Memory B cell (primary cell): Measurements from ENCODE around the gene WNT3.
"Not testable (repeated sequence)": the region's sequence is repeated elsewhere in the genome, so short reads cannot be mapped to it uniquely, and the experiment has no call there.

Source experiments
- ATAC-seq: fragments of 150-1000 bp; cut with Tn5 transposase; 2 replicates; pipeline ENCODE4 v1.10.0; 2021; ENCODE audit warnings: low read depth, mild to moderate bottlenecking, moderate library complexity
- DNase-seq, 2 donors: peaks; one replicate each; pipeline ENCODE4 v3.0.0; 2022; ENCODE audit warnings: low spot score in 2 of 2
- H3K27ac Mint-ChIP-seq: one replicate; pipeline ENCODE4 v1.8.0; 2022; ENCODE audit warnings: mild to moderate bottlenecking, moderate library complexity, mixed read lengths
- H3K27me3 Mint-ChIP-seq: one replicate; pipeline ENCODE4 v1.8.0; 2022; ENCODE audit warnings: mixed read lengths
- H3K36me3 Mint-ChIP-seq: one replicate; pipeline ENCODE4 v1.8.0; 2022; ENCODE audit warnings: mild to moderate bottlenecking, mixed read lengths
- H3K4me1 Mint-ChIP-seq: one replicate; pipeline ENCODE4 v1.8.0; 2022; ENCODE audit warnings: mixed read lengths
- H3K4me3 Mint-ChIP-seq: one replicate; pipeline ENCODE4 v1.8.0; 2022; ENCODE audit warnings: mild to moderate bottlenecking, moderate library complexity, mixed read lengths
- H3K9me3 Mint-ChIP-seq: one replicate; pipeline ENCODE4 v1.8.0; 2022; ENCODE audit warnings: mixed read lengths

WNT3 gene

DNA sequence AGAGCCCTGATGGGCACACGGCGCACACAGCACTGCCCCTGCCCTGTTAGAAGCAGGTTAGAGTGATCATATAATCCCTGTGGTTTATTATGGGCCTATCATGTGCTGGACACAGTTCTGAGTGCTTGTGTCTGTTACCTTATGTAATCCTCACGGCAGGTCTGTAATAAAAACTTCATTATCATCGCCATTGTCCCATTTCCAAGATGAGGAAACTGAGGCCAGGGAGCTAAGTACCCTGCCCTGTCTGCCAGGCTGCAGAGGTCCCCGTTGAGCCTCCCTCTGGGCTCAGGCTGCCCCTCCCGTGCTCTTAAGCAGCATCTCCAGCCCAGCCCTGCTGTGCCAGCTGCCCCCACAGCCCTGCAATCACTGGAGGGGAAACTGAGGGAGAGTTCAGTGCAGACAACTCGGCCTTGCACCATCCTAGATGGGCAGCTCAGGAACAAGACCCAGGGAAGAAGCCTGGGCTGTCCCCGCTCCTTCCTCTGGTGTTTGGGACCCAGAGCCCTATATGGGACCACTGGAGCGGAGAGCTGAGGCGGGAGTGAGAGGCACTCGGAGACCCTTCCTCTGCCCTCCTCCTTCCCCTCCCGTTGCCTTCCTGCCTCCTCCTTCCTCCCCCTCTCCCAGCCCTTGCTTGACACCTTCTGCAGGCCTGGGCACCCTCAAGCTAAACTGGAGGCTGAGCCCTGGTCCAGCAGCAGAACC is 42.0 kb downstream of the WNT3 start:
- Mint-ChIP-seq H3K36me3 (no peaks in the 10 kb centered on the region), H3K27me3 (peaks cover 3% of the 10 kb centered on the region), H3K4me1 (peaks cover 12% of the 10 kb centered on the region), H3K27ac (no peak overlapping the region), H3K4me3 (no peak overlapping the region), H3K9me3 (no peaks in the 10 kb centered on the region)
- DNase-seq (no peak), ATAC-seq (no peak)

DNA sequence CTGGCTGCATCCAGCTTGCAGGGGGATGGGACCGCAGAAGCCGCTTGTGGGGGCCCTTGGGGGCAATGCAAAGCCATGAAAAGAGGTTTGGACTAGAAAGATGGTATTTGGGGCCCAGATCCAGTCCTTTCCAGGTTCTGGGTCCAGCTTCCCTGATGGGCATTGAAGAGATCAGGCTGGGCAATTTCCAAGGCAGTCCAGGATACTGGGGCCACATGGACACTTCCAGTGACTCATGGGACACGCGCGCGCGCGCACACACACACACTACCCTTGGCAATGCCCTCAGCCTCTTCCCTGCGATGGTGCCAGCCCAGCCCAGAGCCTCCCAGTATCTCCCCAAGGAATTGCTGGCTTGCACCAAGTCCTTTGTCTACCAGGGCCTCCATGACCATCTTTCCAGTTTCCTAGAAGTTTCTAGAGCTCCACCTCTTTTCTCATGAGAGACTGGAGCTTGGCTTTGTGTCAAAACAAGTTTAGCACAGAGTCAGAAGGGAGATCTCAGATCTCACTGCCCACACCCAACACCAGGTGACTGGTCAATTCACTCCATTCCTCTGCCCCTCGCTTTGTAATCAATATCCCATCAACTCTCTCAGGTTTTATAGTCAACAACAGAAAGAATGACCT is 44.3 kb downstream of the WNT3 start:
- Mint-ChIP-seq H3K4me1 (peaks cover 18% of the 10 kb centered on the region), H3K4me3 (no peak overlapping the region), H3K36me3 (no peaks in the 10 kb centered on the region), H3K27ac (no peak overlapping the region), H3K27me3 (peaks cover 3% of the 10 kb centered on the region), H3K9me3 (no peaks in the 10 kb centered on the region)
- no peak for DNase-seq
- no peak for ATAC-seq

DNA sequence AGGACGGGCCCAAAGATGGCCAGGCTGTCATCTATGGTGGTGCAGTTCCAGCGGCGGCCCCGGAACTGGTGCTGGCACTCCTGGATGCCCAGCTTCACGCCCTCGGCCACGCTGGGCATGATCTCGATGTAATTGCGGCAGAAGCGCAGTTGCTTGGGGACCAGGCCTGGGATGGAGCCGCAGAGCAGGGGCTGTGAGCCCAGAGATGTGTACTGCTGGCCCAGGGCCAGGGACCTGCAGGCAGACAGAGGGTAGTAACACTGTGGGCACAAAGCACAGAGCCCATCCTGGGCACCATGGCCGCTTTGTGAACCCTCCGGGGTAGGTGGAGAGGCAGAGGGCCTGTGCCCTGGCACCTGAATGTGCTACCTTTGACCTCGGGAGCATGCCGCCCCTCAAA is 44.8 kb downstream of the WNT3 start:
- H3K9me3 Mint-ChIP-seq: no peaks in the 10 kb centered on the region
- peaks cover 3% of the 10 kb centered on the region for H3K27me3 Mint-ChIP-seq
- H3K4me3 Mint-ChIP-seq: no peak overlapping the region
- DNase-seq (no peak), ATAC-seq (no peak)
- no peaks in the 10 kb centered on the region for H3K36me3 Mint-ChIP-seq
- H3K27ac Mint-ChIP-seq: no peak overlapping the region
- H3K4me1 Mint-ChIP-seq: peaks cover 18% of the 10 kb centered on the region

DNA sequence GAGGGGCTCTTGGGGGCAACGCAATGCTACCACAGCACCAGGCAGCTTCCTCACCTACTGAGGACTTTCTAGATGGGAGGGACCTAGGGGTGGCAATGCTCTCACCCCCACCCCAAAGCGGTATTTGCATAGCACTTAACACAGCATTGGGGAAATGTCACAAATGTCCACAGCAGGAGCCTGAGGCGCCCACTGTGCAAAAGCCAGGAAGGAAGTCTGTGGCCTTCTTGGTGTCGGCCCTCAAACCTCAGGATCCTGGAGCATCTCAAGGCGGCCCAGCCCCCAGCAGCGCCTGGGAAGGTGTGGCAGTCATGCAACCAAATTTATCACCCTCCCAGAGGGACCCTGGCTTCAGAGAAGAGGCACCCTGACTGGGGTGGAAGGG is 45.3 kb downstream of the WNT3 start:
- DNase-seq: no peak

DNA sequence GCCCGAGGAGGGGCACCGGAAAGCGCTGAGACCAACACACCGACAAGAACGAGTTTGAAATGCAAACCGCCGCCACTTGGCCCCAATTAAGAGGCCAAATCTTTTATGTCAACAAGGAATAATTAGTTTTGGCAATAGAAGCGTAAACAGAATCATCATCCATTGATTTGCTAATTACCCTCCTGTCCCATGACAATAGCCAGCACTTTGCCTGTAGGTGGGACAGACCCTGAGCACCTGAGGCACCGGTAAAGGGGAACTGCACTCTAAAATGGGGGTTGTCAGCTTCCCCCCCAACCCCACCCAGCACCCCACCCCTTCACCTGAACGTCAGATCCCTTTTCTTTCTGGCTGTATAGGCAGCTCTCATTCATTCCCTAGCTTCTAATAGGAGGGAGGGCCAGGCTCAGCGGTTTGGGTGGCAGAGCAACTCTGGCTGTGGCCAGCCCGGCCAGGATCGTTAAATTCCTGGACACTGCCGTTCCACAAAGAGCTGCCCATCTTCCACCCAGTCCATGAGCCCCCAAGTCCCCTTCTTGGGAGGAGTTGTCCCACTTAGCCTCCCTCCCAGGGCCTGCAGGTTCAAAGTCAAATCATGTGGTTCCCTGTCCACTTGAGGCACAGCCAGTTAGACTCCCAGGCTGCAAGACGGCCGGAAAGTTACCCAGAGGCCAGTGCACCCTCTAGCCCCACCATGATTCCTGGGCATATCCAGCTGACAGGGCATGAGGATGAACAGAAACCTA is 45.8 kb downstream of the WNT3 start:
- Mint-ChIP-seq H3K27me3 (peaks cover 3% of the 10 kb centered on the region), H3K4me3 (peak overlapping the region; percentile 79), H3K27ac (no peak overlapping the region), H3K4me1 (peaks cover 18% of the 10 kb centered on the region), H3K9me3 (no peaks in the 10 kb centered on the region), H3K36me3 (no peaks in the 10 kb centered on the region)
- ATAC-seq: no peak
- no peak for DNase-seq

More for the DNA sequence above, 45.3 kb downstream of the WNT3 start:
- Mint-ChIP-seq H3K9me3 (no peaks in the 10 kb centered on the region), H3K36me3 (no peaks in the 10 kb centered on the region), H3K4me1 (peaks cover 18% of the 10 kb centered on the region), H3K27ac (no peak overlapping the region), H3K27me3 (peaks cover 3% of the 10 kb centered on the region), H3K4me3 (peak overlapping the region; percentile 64)
- peak; percentile 37 for ATAC-seq

DNA sequence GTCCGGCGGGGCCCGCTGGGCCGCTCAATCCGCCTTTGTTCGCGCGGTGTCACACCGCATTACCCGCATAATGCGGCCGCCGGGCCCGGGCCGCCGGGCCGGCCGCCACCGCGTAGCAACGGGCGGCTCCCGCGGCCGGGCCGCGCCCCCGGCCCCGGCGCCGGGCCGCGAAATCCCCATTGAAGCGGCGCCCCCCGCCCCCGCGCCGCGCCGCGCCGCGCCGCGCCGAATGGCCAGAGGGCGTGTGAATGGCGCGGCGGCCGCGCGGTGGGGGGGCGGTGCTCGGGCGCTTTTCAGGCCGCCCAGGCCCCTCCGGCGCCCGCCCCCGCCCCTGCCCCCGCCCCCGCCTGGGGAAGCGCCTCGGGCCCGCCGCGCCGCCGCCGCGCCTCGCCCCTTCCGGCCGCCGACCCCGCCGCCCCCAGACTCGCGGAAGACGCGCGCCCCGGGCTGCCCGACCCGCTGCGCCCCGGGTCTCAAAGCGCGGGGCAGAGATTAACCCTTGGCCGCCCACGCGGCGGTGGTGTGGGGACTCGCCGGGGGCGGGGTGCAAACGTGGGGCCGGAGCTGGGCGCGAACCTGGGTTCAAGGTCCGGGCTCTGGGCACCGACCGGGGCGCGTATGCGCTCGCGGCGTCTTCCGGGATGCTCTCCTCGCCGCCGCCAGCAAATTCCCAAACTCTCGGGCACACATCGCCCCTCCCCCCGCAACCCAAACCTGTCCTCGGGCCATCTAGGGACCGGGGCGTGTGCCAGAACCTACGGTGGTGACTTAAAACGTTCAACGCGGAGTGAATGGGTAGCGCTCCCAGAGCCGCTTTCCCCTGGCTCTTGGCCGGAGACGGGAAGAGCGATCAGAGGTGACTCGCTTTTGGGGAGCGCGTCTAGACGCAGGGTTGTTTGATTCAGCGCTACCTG is 46.7 kb downstream of the WNT3 start:
- no peak for DNase-seq
- ATAC-seq: peak; percentile 54
- peak overlapping the region; percentile 79 for H3K4me3 Mint-ChIP-seq

DNA sequence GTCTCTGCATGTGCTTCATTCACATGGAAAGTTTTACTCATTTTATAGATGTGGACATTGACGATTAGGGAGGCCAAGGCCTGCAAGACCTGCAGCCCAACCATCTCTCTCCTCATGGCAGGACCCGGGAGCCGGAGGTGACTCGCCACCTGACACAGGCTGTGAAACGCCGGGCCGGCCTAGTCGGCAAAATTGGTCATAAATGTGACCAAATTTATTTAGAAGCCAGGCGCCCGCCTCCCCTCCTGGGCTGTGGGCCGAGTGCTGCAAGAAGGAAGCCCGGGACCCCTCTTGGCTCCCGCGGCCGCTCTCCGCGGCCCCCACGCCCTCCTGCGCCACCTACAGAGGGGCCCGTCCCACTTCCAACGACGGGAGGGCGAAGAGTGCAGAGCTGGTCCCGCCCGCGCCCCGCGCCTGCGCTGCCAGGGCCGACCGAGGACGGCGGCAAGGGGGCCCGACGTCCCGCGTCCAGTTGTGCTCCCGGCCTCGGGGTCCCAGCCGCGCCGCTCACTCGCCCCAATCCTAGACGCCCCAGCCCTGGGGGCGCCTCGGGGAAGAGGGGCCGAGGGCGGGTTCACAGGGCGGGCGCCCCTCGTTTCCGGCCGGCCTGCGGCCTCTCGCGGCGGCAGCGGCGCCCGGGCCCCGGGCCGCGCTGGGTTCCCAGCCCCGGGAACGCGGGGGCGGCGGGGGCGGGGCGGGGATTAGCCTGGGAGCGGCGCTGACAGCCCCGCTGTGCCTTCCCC is 47.5 kb downstream of the WNT3 start:
- Mint-ChIP-seq H3K36me3 (no peaks in the 10 kb centered on the region), H3K27ac (no peak overlapping the region)
- ATAC-seq: peak; percentile 59

More for the DNA sequence above, 46.7 kb downstream of the WNT3 start:
- no peaks in the 10 kb centered on the region for H3K9me3 Mint-ChIP-seq
- H3K27ac Mint-ChIP-seq: no peak overlapping the region
- peaks cover 15% of the 10 kb centered on the region for H3K4me1 Mint-ChIP-seq
- H3K36me3 Mint-ChIP-seq: no peaks in the 10 kb centered on the region
- H3K27me3 Mint-ChIP-seq: peaks cover under 1% of the 10 kb centered on the region

DNA sequence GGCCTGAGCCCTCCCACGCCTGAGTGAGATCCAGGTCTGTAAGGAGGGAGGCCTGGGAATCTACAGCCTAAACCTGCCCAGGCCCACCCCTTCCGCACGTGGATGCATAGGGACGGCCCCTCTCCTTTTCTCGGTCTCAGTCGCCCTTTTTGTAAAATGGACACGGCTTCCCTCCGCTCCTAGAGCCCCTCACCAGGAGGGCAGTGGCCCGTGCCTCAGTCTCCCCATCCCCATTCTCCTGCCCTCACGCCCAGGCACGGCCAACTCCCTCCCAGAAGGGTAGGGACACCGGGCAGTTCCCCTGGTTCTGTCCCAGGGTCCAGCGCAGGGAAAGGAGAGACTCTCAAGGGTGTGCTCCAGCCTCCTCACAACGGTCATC is 48.1 kb downstream of the WNT3 start:
- Mint-ChIP-seq H3K4me3 (peak overlapping the region; percentile 70), H3K27ac (no peak overlapping the region), H3K27me3 (no peaks in the 10 kb centered on the region), H3K4me1 (peaks cover 14% of the 10 kb centered on the region), H3K36me3 (no peaks in the 10 kb centered on the region), H3K9me3 (no peaks in the 10 kb centered on the region)
- DNase-seq (no peak), ATAC-seq (no peak)

More for the DNA sequence above, 47.5 kb downstream of the WNT3 start:
- DNase-seq: peak; percentile 33 to 54
- H3K4me1 Mint-ChIP-seq: peaks cover 14% of the 10 kb centered on the region
- H3K4me3 Mint-ChIP-seq: peak overlapping the region; percentile 70
- no peaks in the 10 kb centered on the region for H3K27me3 Mint-ChIP-seq
- H3K9me3 Mint-ChIP-seq: no peaks in the 10 kb centered on the region

DNA sequence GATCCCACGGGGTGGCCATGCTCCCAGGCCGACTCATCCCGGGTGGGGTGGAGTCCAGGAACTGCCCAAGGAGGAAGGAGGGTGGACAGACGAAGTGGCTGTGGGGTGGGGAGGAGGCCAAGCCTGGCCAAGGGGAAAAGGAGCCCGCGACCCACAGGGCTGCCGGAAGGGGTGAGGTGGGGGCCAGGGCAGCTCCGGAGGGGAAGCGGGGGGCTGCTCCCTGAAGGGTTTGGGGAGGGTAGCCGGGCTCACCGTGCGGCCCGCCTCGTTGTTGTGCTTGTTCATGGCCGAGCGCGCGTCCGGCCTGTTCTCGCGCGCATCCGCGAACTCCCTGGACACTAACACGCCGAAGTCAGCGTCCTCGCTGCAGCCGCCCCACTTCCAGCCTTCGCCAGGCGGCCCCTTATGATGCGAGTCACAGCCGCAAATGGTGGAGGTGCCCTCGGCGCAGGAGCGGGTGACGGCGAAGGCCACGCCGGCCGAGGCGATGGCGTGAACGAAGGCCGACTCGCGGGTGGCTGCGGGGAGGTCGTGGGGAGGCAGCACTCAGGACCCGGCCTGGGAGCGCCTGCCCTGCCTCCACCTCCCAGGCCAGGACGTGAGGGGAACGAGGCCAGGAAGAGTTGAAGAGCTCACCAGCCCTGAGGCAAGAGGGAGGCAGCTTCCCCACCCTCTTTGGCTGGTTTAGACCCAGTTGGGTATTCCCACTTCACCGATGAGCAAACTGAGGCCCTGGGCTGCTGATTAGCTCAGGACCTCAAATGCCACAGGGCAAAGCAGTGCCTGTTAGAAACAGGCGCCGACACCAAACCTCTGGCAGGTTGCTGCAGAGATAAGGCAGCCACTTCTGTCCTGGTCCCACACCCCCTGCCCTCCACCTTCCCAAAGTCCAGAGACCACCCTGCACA is 48.7 kb downstream of the WNT3 start:
- Mint-ChIP-seq H3K36me3 (no peaks in the 10 kb centered on the region), H3K4me1 (peaks cover 14% of the 10 kb centered on the region), H3K27me3 (no peaks in the 10 kb centered on the region), H3K9me3 (no peaks in the 10 kb centered on the region), H3K4me3 (peak overlapping the region; percentile 73), H3K27ac (no peak overlapping the region)
- no peak for ATAC-seq
- no peak for DNase-seq

DNA sequence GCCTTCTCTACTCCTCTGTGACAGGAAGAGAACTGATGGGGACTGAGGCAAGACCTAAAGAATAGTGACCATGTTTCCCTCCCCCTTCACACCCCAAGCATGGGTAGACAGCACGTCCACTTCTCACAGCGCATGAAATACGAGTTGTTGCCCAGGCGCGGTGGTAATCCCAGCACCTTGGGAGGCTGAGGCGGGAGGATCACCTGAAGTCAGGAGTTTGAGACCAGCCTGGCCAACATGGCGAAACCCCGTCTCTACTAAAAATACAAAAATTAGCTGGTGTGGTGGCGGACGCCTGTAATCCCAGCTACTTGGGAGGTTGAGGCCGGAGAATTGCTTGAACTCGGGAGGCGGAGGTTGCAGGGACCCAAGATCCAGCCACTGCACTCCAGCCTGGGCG is 49.6 kb downstream of the WNT3 start:
- H3K4me3 Mint-ChIP-seq, ATAC-seq, H3K36me3 Mint-ChIP-seq, H3K27ac Mint-ChIP-seq, DNase-seq, H3K9me3 Mint-ChIP-seq, H3K27me3 Mint-ChIP-seq: not testable (repeated sequence)
- H3K4me1 Mint-ChIP-seq: peaks cover 11% of the 10 kb centered on the region

DNA sequence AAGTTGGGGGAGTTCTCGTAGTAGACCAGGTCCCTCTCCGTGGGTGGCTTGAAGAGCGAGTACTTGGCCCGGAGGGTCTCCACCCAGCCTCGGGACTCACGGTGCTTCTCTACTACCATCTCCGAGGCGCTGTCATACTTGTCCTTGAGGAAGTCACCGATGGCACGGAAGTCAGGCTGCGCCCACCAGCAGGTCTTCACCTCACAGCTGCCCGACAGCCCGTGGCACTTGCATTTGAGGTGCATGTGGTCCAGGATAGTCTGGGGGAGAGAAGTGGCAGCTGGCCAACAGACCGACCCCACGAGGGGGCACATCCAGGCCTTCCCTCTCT is 50.0 kb downstream of the WNT3 start:
- H3K36me3 Mint-ChIP-seq: no peaks in the 10 kb centered on the region
- H3K9me3 Mint-ChIP-seq: no peaks in the 10 kb centered on the region
- peaks cover 11% of the 10 kb centered on the region for H3K4me1 Mint-ChIP-seq
- H3K27me3 Mint-ChIP-seq: no peaks in the 10 kb centered on the region
- no peak overlapping the region for H3K27ac Mint-ChIP-seq
- no peak overlapping the region for H3K4me3 Mint-ChIP-seq
- ATAC-seq: no peak
- no peak for DNase-seq

DNA sequence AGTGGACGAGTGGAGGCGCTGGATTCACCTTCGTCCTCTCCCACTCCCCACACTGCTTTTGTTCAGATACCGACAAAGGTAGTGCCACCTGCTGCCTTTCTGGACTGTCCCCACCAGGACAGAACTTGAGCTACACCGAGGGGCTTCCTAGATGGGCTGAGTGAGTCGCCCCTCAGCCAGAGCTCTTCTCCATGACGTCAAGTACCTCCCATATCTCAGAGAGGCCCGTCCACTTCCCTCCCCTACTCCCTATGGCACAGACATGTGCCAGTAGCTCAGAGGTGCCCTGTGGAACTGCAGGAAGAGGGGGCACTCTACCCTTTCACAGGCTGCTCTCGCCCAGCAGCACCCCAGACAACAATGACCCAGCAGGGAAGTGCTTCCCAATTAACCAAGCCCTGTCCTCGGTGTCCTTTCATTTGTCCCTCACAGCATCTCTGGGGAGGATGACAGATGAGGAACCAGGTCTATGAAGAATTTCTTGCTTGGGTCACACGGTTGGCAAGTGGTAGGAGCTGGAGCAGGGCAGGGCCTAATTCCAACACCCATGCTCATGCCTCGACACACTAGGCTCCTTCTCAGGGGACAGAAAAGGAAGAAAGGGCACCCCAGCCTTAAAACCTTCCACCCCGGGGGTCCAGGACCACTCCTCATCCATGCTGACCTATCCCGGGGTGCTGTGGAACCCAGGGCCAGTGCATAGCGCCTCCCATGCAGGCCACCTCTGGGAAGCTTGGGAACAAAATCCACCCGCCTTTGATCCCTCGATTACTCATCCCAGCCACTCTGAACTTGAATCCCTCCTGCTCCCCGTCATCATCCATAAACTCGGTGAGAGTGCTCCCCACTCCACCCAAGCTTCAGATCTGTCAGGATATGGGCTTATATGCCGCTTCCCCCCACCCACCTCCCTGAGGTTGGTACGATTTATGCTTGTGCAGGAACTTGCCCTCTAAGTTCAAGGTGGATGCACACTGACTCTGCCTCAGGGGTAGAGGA is 51.7 kb downstream of the WNT3 start:
- H3K9me3 Mint-ChIP-seq: no peaks in the 10 kb centered on the region
- no peak overlapping the region for H3K4me3 Mint-ChIP-seq
- no peak overlapping the region for H3K27ac Mint-ChIP-seq
- DNase-seq (no peak), ATAC-seq (no peak)
- no peaks in the 10 kb centered on the region for H3K36me3 Mint-ChIP-seq
- no peaks in the 10 kb centered on the region for H3K27me3 Mint-ChIP-seq
- H3K4me1 Mint-ChIP-seq: peaks cover 8% of the 10 kb centered on the region
